H1 (cell line): Measurements from ENCODE around the gene GLTP. TPM values are rescaled to one million over a fixed set of nuclear protein-coding genes. Genes with fewer than 3 reads are reported as not detected.

Source experiments
- CTCF ChIA-PET: fragments of 300-600 bp; sonication (Branson Sonifier 250); formaldehyde crosslinking; loops from one replicate; lab custom pipeline; 2021; ENCODE audit not compliant: partially characterized antibody; lab: Charles Lee
- POLR2A ChIA-PET: fragments of 300-600 bp; sonication (Branson Sonifier 250); formaldehyde crosslinking; loops from one replicate; lab custom pipeline; 2021; ENCODE audit warnings: inconsistent platforms; ENCODE audit not compliant: partially characterized antibody; lab: Charles Lee
- DNase-seq, 2 experiments: peaks; one replicate each; pipeline versions ENCODE4 v3.0.0 to v3.0.0-alpha.2; 2010 to 2022; ENCODE audit warnings: low spot score in 2 of 2, low read depth in 1 of 2, mixed read lengths in 1 of 2
- FAIRE-seq: peaks from 2 replicates; lab custom pipeline; 2011; peaks lifted over from hg19 to GRCh38; lab: Jason Lieb, UNC
- H2AFZ ChIP-seq: 2 replicates; pipeline ENCODE4 v1.8.1; 2012; ENCODE audit warnings: low read length, inconsistent platforms
- H2AK5ac ChIP-seq: 2 replicates; pipeline ENCODE4 v1.6.1; 2013; ENCODE audit warnings: low read depth, low read length
- H2BK120ac ChIP-seq: replicated peaks from 2 replicates; pipeline ENCODE3; 2013; ENCODE audit warnings: low read depth, low read length, inconsistent platforms
- H2BK12ac ChIP-seq: 2 replicates; pipeline ENCODE4 v1.6.1; 2013; ENCODE audit warnings: low read depth, low read length
- H2BK15ac ChIP-seq: 2 replicates; pipeline ENCODE4 v1.6.1; 2013; ENCODE audit warnings: low read length
- H2BK20ac ChIP-seq: 2 replicates; pipeline ENCODE4 v1.6.1; 2013; ENCODE audit warnings: low read length
- H2BK5ac ChIP-seq: 2 replicates; pipeline ENCODE4 v1.6.1; 2013; ENCODE audit warnings: low read depth, low read length
- H3K14ac ChIP-seq: 2 replicates; pipeline ENCODE4 v1.6.1; 2013; ENCODE audit warnings: inconsistent platforms; ENCODE audit not compliant: insufficient read length
- H3K18ac ChIP-seq: 2 replicates; pipeline ENCODE4 v1.6.1; 2013; ENCODE audit warnings: low read length; ENCODE audit errors: extremely low read depth
- H3K23ac ChIP-seq: 2 replicates; pipeline ENCODE4 v1.6.1; 2013; ENCODE audit warnings: inconsistent platforms; ENCODE audit not compliant: insufficient read length
- H3K23me2 ChIP-seq: 2 replicates; pipeline ENCODE4 v1.6.1; 2013; ENCODE audit warnings: low read depth, low read length
- H3K27ac ChIP-seq: 2 replicates; pipeline ENCODE4 v1.6.1; 2011; ENCODE audit warnings: low read depth, low read length, inconsistent platforms
- H3K27me3 ChIP-seq, 4 experiments: replicated peaks in 1 of 4; 1 replicate in 1 of 4; 2 replicates in 3 of 4; pipeline versions ENCODE4 v1.6.1 to v1.8.1; 2011 to 2013; ENCODE audit warnings: low read length in 3 of 4, mild to moderate bottlenecking in 3 of 4, inconsistent platforms in 2 of 4, mixed read lengths in 2 of 4, moderate library complexity in 1 of 4; ENCODE audit not compliant: control insufficient read depth in 3 of 4, insufficient read depth in 3 of 4; ENCODE audit errors: extremely low read depth in 1 of 4
- H3K36me3 ChIP-seq, 4 experiments: 2 replicates each; pipeline versions ENCODE4 v1.6.1 to v1.8.1; 2011 to 2013; ENCODE audit warnings: mild to moderate bottlenecking in 4 of 4, low read length in 3 of 4, moderate library complexity in 2 of 4, control low read depth in 1 of 4, inconsistent platforms in 1 of 4; ENCODE audit not compliant: insufficient read depth in 4 of 4, control insufficient read depth in 2 of 4
- H3K4ac ChIP-seq: replicated peaks from 2 replicates; pipeline ENCODE3; 2013; ENCODE audit warnings: low read length, low read depth, mixed read lengths, inconsistent platforms; ENCODE audit not compliant: insufficient read length
- H3K4me1 ChIP-seq, 4 experiments: replicated peaks in 1 of 4; 1 replicate in 1 of 4; 2 replicates in 3 of 4; pipeline versions ENCODE4 v1.6.1 to v1.8.1; 2011 to 2013; ENCODE audit warnings: low read length in 3 of 4, inconsistent platforms in 2 of 4, mixed read lengths in 1 of 4; ENCODE audit not compliant: insufficient read depth in 4 of 4, control insufficient read depth in 3 of 4
- H3K4me2 ChIP-seq, 2 experiments: 2 replicates each; pipeline versions ENCODE4 v1.6.1 to v1.8.1; 2011 to 2013; ENCODE audit warnings: low read depth in 2 of 2, low read length in 2 of 2, control low read depth in 1 of 2, inconsistent platforms in 1 of 2, mild to moderate bottlenecking in 1 of 2; ENCODE audit not compliant: insufficient read depth in 1 of 2
- H3K4me3 ChIP-seq, 4 experiments: fragments of 200-600, 300-600 bp in 1 of 4; sonication (generic), shearing (Covaris generic), sonication (Bioruptor Twin) in 1 of 4; 2 replicates each; pipeline versions ENCODE4 v1.5.1 to v1.8.1; 2011 to 2016; ENCODE audit warnings: low read length in 4 of 4, low read depth in 3 of 4, control low read depth in 2 of 4, inconsistent platforms in 2 of 4, mild to moderate bottlenecking in 2 of 4, mixed read lengths in 1 of 4, moderate library complexity in 1 of 4; ENCODE audit not compliant: insufficient read depth in 2 of 4; ENCODE audit errors: extremely low read depth in 1 of 4
- H3K56ac ChIP-seq: replicated peaks from 2 replicates; pipeline ENCODE3; 2013; ENCODE audit warnings: low read depth, mild to moderate bottlenecking, mixed read lengths, low read length, inconsistent platforms; ENCODE audit not compliant: insufficient read length
- H3K79me1 ChIP-seq: 2 replicates; pipeline ENCODE4 v1.6.1; 2013; ENCODE audit warnings: low read depth, low read length, control low read depth
- H3K79me2 ChIP-seq, 2 experiments: 2 replicates each; pipeline versions ENCODE4 v1.6.1 to v1.8.1; 2012 to 2013; ENCODE audit warnings: low read length in 2 of 2, mild to moderate bottlenecking in 2 of 2, inconsistent platforms in 1 of 2; ENCODE audit not compliant: insufficient read depth in 2 of 2, control insufficient read depth in 1 of 2
- H3K9ac ChIP-seq, 4 experiments: replicated peaks in 1 of 4; 1 replicate in 1 of 4; 2 replicates in 3 of 4; pipeline versions ENCODE4 v1.6.1 to v1.8.1; 2011 to 2013; ENCODE audit warnings: low read depth in 3 of 4, low read length in 3 of 4, control low read depth in 2 of 4, mild to moderate bottlenecking in 2 of 4, moderate library complexity in 2 of 4, inconsistent platforms in 1 of 4; ENCODE audit errors: extremely low read depth in 1 of 4
- H3K9me3 ChIP-seq, 2 experiments: 2 replicates each; pipeline versions ENCODE4 v1.6.1 to v1.8.1; 2012 to 2013; ENCODE audit warnings: mild to moderate bottlenecking in 2 of 2, moderate library complexity in 2 of 2, control low read depth in 1 of 2, inconsistent platforms in 1 of 2, low read depth in 1 of 2, low read length in 1 of 2, mixed read lengths in 1 of 2; ENCODE audit not compliant: insufficient read depth in 2 of 2
- H4K20me1 ChIP-seq, 2 experiments: replicated peaks in 1 of 2; 2 replicates each; pipeline versions ENCODE3 to v1.8.1; 2011 to 2013; ENCODE audit warnings: inconsistent platforms in 2 of 2, low read length in 2 of 2, mild to moderate bottlenecking in 1 of 2; ENCODE audit not compliant: insufficient read depth in 2 of 2, control insufficient read depth in 1 of 2
- H4K5ac ChIP-seq: 2 replicates; pipeline ENCODE4 v1.6.1; 2013; ENCODE audit warnings: low read length, low read depth, mixed read lengths, inconsistent platforms; ENCODE audit not compliant: insufficient read length
- H4K8ac ChIP-seq: 2 replicates; pipeline ENCODE4 v1.8.0; 2013; ENCODE audit warnings: mild to moderate bottlenecking, moderate library complexity, low read length, inconsistent platforms; ENCODE audit not compliant: insufficient read depth; ENCODE audit errors: extremely low read depth
- H4K91ac ChIP-seq: replicated peaks from 2 replicates; pipeline ENCODE3; 2013; ENCODE audit warnings: low read length, mixed read lengths, inconsistent platforms; ENCODE audit not compliant: insufficient read length
- CTCF ChIP-seq, 3 experiments: IDR thresholded peaks; 1 replicate in 2 of 3; 2 replicates in 1 of 3; pipeline versions ENCODE4 v1.5.1 to v1.6.1; 2011; ENCODE audit warnings: low read length in 3 of 3, mild to moderate bottlenecking in 3 of 3, inconsistent platforms in 2 of 3, low read depth in 1 of 3, moderate library complexity in 1 of 3; ENCODE audit not compliant: insufficient read depth in 1 of 3; ENCODE audit errors: control extremely low read depth in 1 of 3
- EP300 ChIP-seq, 2 experiments: IDR thresholded peaks; 1 replicate in 1 of 2; 2 replicates in 1 of 2; pipeline ENCODE4 v1.6.1; 2011 to 2012; ENCODE audit warnings: low read depth in 2 of 2, low read length in 2 of 2, mild to moderate bottlenecking in 2 of 2, borderline replicate concordance in 1 of 2, inconsistent platforms in 1 of 2, moderate library complexity in 1 of 2
- RAD21 ChIP-seq, 2 experiments: IDR thresholded peaks in 1 of 2; conservative IDR thresholded peaks in 1 of 2; 2 replicates each; pipeline ENCODE4 v1.6.1; 2011; ENCODE audit warnings: low read depth in 2 of 2, low read length in 2 of 2, improper control_type of control experiment in 1 of 2, inconsistent platforms in 1 of 2, mild to moderate bottlenecking in 1 of 2, moderate library complexity in 1 of 2
- RFX5 ChIP-seq: IDR thresholded peaks from 2 replicates; pipeline ENCODE4 v1.6.1; 2011; ENCODE audit warnings: low read depth, low read length, improper control_type of control experiment, borderline replicate concordance
- RNF2 ChIP-seq: fragments of 200-900, 300-1000 bp; sonication (generic); IDR thresholded peaks from 2 replicates; pipeline ENCODE4 v1.7.1; 2016; ENCODE audit warnings: borderline replicate concordance, low read depth, mild to moderate bottlenecking, antibody characterized with exemption, low read length; ENCODE audit not compliant: poor library complexity, severe bottlenecking; ENCODE audit errors: missing control alignments
- SIN3A ChIP-seq, 2 experiments: IDR thresholded peaks in 1 of 2; conservative IDR thresholded peaks in 1 of 2; 2 replicates each; pipeline ENCODE4 v1.6.1; 2011 to 2012; ENCODE audit warnings: low read length in 2 of 2, improper control_type of control experiment in 1 of 2, low read depth in 1 of 2, mild to moderate bottlenecking in 1 of 2
- SIRT6 ChIP-seq: IDR thresholded peaks from one replicate; pipeline ENCODE4 v1.7.1; 2012; ENCODE audit warnings: low read length, inconsistent platforms
- TAF7 ChIP-seq: optimal IDR thresholded peaks from 2 replicates; pipeline ENCODE3; 2011; ENCODE audit warnings: low read depth, mild to moderate bottlenecking, inconsistent platforms, low read length, moderate library complexity, borderline replicate concordance
- WGBS, 2 experiments: shearing (Covaris generic) in 1 of 2; methylation state at CpG; one replicate each; pipeline versions ENCODE4 v1.1.6 to v1.1.7; 2013 to 2015; ENCODE audit warnings: low lambda C conversion rate in 2 of 2, mixed read lengths in 2 of 2, inconsistent platforms in 1 of 2, low coverage in 1 of 2, missing lambda C conversion rate in 1 of 2; ENCODE audit not compliant: insufficient replicate concordance in 2 of 2, insufficient coverage in 1 of 2, insufficient read length in 1 of 2; ENCODE audit errors: extremely low coverage in 1 of 2, missing lambda C conversion rate in 1 of 2; 5-methylcytosine and 5-hydroxymethylcytosine counted together
- polyA plus RNA-seq, 7 experiments: library from polyadenylated mRNA; depleted of rRNA in 3 of 7; stranded (reverse) in 5 of 7; unstranded in 2 of 7; fragments of >200 nt in 5 of 7; fragments of 200-250 nt in 2 of 7; gene quantifications; 1 replicate in 5 of 7; 2 replicates in 1 of 7; 4 replicates in 1 of 7; pipeline versions ENCODE4 v1.2.1 to v1.2.3, GENCODE V29; 2011 to 2013; ENCODE audit warnings: missing spikeins in 2 of 7, mixed read lengths in 2 of 7
- total RNA-seq: library from RNA; stranded (reverse); fragmentation: NEBNext Ultra II Directional; extraction: Animal tissue kit (Norgen Biotek cat#: 25700); gene quantifications from 2 replicates; pipeline ENCODE4 v1.2.1, GENCODE V29; 2021

Gene GLTP
- total and polyA plus RNA-seq, 2 of the 8 experiments (the other 6 are each of a cell fraction or from before 2014, with no cell fraction given) = 9.8 to 26.1 TPM

- Histone ChIP-seq H4K8ac (no peak overlapping the region), H4K20me1 (no peaks in the 10 kb centered on the region), H3K56ac (no peak overlapping the region), H3K9ac (no peak overlapping the region), H3K79me2 (no peaks in the 10 kb centered on the region), H3K4ac (no peak overlapping the region), H3K18ac (no peak overlapping the region), H4K91ac (no peak overlapping the region), H3K23ac (no peak overlapping the region), H3K4me3 (no peak overlapping the region), H3K23me2 (no peaks in the 10 kb centered on the region), H2AK5ac (no peak overlapping the region), H3K27me3 (peaks cover under 1 to 23% (median 10%) of the 10 kb centered on the region in 4 experiments), H2BK120ac (no peak overlapping the region), H3K27ac (no peak overlapping the region), H2BK20ac (no peak overlapping the region), H4K5ac (no peak overlapping the region), H2BK15ac (no peak overlapping the region), H3K14ac (no peak overlapping the region), H3K9me3 (no peaks in the 10 kb centered on the region), H3K4me2 (no peak overlapping the region), H2BK12ac (no peak overlapping the region), H3K4me1 (no peaks in the 10 kb centered on the region; a peak in 1 of 7 replicates), H2BK5ac (no peak overlapping the region), H3K36me3 (no peaks in the 10 kb centered on the region; a peak in 2 of 8 replicates), H3K79me1 (no peaks in the 10 kb centered on the region), H2AFZ (no peak overlapping the region)
- 70% methylated on average over 8 of the region's 8 CpGs; no CpG with 5 or more reads in 1 of the 2 experiments for WGBS, 2 experiments
- POLR2A ChIA-PET = interaction anchor here (1.1 to 1.8 kb wide), 3 partner anchors 9 to 13 kb away, joined by 4 to 6 read pairs (median 4); no protein-coding TSS in a partner anchor
- DNase-seq (no peak), FAIRE-seq (no peak)
- CTCF ChIA-PET = interaction anchor here (0.6 to 9.1 kb wide), 36 partner anchors 8 to 325 kb away, joined by 3 to 114 read pairs (median 4); partner anchors contain the start of gene TCHP
- TF ChIP-seq SIRT6 = no peak
- no peak for TF ChIP-seq EP300 (IDR thresholded peaks at IDR 0.05; ENCODE audit: borderline replicate concordance in 1 of 2, low read depth in 2 of 2, low read length in 2 of 2)
- TF ChIP-seq RFX5 = no peak
- no peak for TF ChIP-seq RAD21 (IDR thresholded peaks at IDR 0.05 in 1 of 2, conservative IDR thresholded peaks at IDR 0.05 in 1 of 2; ENCODE audit: low read depth in 2 of 2, low read length in 2 of 2)
- no peak for TF ChIP-seq SIN3A (conservative IDR thresholded peaks at IDR 0.05 in 1 of 2, IDR thresholded peaks at IDR 0.05 in 1 of 2; ENCODE audit: low read depth in 1 of 2, low read length in 2 of 2)
- no peak for TF ChIP-seq TAF7
- TF ChIP-seq RNF2 = no peak
- TF ChIP-seq CTCF (IDR thresholded peaks at IDR 0.05; ENCODE audit: control extremely low read depth in 1 of 3, insufficient read depth in 1 of 3, low read depth in 1 of 3, low read length in 3 of 3) = no peak
Measured at GRCh38 chr12:109910254-109910968, 30.1 kb upstream of the GLTP start.
